Thoracic aorta (tissue), 2 donors: ENCODE results near the gene MYOF. TPM values are rescaled to one million over a fixed set of nuclear protein-coding genes. Genes with fewer than 3 reads are reported as not detected.

Source experiments
- ATAC-seq: fragments of 150-250 bp; one replicate; pipeline ENCODE4 v1.8.0; 2017; ENCODE audit warnings: low read depth; ENCODE audit not compliant: insufficient number of reproducible peaks, low FRiP score
- DNase-seq: peaks from one replicate; pipeline ENCODE4 v3.0.0-alpha.2; 2020; ENCODE audit warnings: low spot score
- H3K27ac ChIP-seq, 2 donors: fragments of 200-600 bp; sonication (generic); 1 replicate in 1 of 2; 2 replicates in 1 of 2; pipeline ENCODE4 v1.5.1; 2016; ENCODE audit warnings: mild to moderate bottlenecking in 2 of 2, moderate library complexity in 2 of 2
- H3K27me3 ChIP-seq: fragments of 200-600 bp; sonication (generic); replicated peaks from 2 replicates; pipeline ENCODE4 v1.6.0; 2016; ENCODE audit warnings: mild to moderate bottlenecking; ENCODE audit not compliant: insufficient read depth
- H3K36me3 ChIP-seq: fragments of 200-600 bp; sonication (generic); one replicate; pipeline ENCODE4 v1.5.1; 2016
- H3K4me1 ChIP-seq, 2 donors: fragments of 200-600 bp; sonication (generic); 1 replicate in 1 of 2; 2 replicates in 1 of 2; pipeline versions ENCODE4 v1.5.1 to v1.6.0; 2016; ENCODE audit warnings: low read depth in 2 of 2, mild to moderate bottlenecking in 1 of 2; ENCODE audit not compliant: control insufficient read depth in 1 of 2
- H3K4me3 ChIP-seq: fragments of 200-600 bp; sonication (generic); 2 replicates; pipeline ENCODE4 v1.5.1; 2016; ENCODE audit warnings: mild to moderate bottlenecking
- H3K9me3 ChIP-seq: fragments of 200-600 bp; sonication (generic); 2 replicates; pipeline ENCODE4 v1.5.1; 2016
- total RNA-seq, 2 donors: library from RNA; depleted of rRNA; stranded (reverse); fragments of >200 nt; gene quantifications; one replicate each; pipeline versions ENCODE4 v1.1.0 to v1.2.3, GENCODE V29; 2016
- TF ChIP-seq, protein P1 (sequence below): fragments of 200-600 bp; sonication (generic); IDR thresholded peaks from one replicate; pipeline ENCODE4 v1.5.1; 2019; ENCODE audit warnings: antibody characterized with exemption

The MYOF gene
- total RNA-seq, 2 donors from 2014 or later: 132 to 138 TPM

DNA sequence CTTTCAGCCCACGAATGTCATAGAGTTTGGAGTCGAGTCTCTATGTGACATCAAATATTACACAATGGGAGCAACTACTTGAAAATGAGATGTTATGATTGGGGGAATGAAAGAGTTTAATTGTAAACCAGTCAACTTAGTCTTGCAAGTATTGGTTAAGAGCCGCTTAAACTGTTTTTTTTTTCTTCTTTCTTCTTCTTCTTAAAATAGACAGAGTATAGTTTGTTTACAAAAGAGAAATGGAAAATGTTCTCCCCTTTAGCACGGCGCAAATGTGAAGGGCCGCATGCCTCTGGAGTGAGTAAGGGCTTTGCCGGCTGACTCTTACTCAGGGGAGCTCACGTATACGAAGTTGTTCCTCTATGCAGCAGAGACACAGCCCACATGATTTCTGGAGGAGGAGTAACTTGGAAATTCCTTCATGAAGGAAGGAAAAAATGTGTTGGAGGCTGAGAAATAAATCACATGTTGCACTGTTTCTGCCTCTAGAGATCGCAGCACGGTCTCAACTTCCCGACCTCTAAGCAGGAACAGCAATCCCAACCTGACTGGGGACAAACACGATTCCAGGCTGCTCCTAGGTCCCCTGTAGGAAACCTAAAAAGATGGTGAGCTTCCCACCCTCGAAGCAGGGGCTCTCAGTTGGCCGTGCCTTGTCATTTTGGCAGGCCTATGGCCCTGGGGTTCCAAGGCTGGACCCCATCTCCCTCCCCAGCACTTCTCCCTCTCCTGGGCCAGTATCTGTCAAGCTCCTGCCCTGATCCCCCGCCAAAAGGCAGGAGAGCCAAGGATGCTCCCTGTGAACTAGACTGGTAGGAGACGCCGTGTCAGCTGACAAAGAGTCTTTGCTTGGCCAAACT lies 44.8 kb downstream of the MYOF start:
- DNase-seq (peak; percentile 81), ATAC-seq (peak; percentile 90)
- Histone ChIP-seq H3K4me3 (peak overlapping the region; percentile 55), H3K9me3 (no peaks in the 10 kb centered on the region), H3K36me3 (no peaks in the 10 kb centered on the region), H3K27ac (peak overlapping the region; percentile 97 to 100), H3K4me1 (peaks cover 67 to 96% of the 10 kb centered on the region in 2 donors), H3K27me3 (no peaks in the 10 kb centered on the region)
- TF ChIP-seq, protein P1, sequence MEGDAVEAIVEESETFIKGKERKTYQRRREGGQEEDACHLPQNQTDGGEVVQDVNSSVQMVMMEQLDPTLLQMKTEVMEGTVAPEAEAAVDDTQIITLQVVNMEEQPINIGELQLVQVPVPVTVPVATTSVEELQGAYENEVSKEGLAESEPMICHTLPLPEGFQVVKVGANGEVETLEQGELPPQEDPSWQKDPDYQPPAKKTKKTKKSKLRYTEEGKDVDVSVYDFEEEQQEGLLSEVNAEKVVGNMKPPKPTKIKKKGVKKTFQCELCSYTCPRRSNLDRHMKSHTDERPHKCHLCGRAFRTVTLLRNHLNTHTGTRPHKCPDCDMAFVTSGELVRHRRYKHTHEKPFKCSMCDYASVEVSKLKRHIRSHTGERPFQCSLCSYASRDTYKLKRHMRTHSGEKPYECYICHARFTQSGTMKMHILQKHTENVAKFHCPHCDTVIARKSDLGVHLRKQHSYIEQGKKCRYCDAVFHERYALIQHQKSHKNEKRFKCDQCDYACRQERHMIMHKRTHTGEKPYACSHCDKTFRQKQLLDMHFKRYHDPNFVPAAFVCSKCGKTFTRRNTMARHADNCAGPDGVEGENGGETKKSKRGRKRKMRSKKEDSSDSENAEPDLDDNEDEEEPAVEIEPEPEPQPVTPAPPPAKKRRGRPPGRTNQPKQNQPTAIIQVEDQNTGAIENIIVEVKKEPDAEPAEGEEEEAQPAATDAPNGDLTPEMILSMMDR: no peak

DNA sequence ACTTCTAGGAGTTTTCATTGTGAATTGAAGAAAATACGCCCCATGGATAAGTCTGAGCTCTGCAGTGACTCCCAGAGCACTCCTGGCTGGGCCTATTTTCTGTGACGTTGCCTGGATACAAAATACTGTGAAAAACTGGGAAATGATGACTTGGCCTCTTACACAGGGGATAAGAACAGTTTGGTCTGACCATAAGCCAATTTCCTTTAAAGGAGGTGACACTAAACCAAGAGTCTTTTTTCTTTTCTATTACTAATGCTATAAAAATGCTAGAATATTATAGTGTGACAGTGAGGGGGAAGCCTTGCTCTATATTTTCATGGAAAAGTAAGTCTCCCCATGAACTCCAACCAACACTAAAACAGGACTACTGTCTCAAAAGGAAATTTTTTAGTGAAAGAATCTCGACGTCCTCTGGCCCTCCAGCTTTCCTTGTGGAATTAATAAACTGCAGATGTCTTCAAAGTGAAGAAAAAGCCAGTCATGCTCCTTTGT lies 45.5 kb downstream of the MYOF start:
- TF ChIP-seq, protein P1: no peak
- peak; percentile 56 for DNase-seq

DNA sequence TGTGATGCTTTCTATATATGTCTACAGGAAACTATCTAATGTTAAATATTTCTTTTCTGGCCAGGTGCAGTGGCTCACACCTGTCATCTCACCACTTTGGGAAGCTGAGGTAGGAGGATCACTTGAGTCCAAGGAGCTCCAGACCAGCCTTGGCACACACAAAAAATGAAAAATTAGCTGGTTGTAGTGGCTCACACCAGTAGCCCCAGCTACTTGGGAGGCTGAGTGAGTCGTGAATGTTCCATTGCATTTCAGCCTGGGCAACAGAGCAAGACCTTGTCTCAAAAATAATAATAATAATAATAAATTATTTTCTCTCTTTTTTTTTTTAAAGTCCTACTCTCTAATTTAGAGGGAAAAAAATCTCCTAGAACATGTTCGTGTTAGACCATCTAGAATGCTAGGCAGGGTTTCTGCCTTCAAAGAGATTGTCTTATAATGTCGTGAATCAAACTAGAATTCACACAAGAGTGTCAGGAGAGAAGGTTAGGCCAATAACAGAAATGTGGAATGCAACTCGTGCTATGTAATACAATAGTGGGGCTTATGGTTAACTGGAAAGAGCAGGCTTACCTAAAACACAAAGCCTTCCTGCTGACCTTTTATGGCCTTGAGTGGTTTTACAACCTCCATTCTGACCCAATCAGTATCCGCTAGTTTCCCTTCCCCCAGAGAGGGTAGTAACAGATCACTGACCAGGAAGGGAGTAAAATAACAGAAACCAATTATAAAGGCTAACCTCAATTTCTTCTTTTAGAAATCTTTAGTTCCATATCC lies 46.3 kb downstream of the MYOF start:
- Histone ChIP-seq H3K27ac (peak overlapping the region; percentile 97 to 100), H3K36me3 (no peaks in the 10 kb centered on the region), H3K4me1 (peaks cover 66 to 95% of the 10 kb centered on the region in 2 donors), H3K4me3 (peak overlapping the region; percentile 31), H3K27me3 (no peaks in the 10 kb centered on the region), H3K9me3 (no peaks in the 10 kb centered on the region)
- peak; percentile 15 for ATAC-seq
- TF ChIP-seq, protein P1: no peak
- no peak for DNase-seq

More for the DNA sequence above, 45.5 kb downstream of the MYOF start:
- Histone ChIP-seq H3K4me1 (peaks cover 69 to 96% of the 10 kb centered on the region in 2 donors), H3K4me3 (peak overlapping the region; percentile 31), H3K27me3 (no peaks in the 10 kb centered on the region), H3K27ac (peak overlapping the region; percentile 97 to 100), H3K9me3 (no peaks in the 10 kb centered on the region), H3K36me3 (no peaks in the 10 kb centered on the region)
- peak; percentile 68 for ATAC-seq

DNA sequence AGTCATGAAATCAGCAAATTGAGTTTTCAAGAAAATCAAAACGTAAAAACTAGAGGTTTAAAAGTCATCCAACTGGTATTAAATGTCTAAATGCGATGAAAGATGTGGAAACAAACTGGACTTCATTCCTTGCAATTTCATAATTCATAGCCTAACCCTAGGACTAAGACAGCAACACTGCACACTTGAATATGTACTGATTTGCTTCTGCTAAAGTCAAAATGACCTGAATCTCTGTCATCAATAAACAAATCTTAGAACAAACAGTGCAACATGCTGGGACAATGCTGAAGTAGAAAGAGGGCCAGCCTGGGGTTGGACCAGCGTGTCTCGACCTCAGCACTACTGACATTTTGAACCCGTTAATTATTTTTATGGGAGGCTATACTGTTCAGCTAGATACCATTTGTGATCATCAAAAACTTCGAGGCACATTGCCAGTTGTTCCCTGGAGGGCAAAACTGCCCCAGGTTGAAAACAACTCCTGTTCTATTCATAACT lies 47.1 kb downstream of the MYOF start:
- Histone ChIP-seq H3K9me3 (no peaks in the 10 kb centered on the region), H3K36me3 (no peaks in the 10 kb centered on the region), H3K27ac (peak overlapping the region; percentile 97 to 100), H3K27me3 (no peaks in the 10 kb centered on the region), H3K4me3 (no peak overlapping the region), H3K4me1 (peaks cover 63 to 87% of the 10 kb centered on the region in 2 donors)
- ATAC-seq: no peak
- no peak for DNase-seq
- TF ChIP-seq, protein P1: no peak

DNA sequence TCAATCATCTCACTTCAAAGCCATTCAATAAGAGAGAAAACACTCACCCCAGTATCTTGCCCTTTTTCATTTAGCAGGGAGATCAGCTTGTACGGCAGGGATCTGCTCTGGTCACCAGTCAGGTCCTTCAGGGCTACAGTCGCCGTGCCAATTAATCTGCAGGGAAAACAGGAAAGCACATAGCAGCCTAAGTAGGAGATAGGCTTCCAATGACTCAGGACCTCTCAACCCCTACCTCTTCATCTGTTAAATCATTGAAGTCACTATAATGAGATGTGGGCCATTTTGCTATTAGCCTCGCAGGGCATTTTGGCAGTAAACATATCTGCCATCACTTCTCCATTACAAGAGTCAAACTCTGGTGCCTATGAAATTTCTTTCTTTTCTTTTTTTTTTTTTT lies 50.8 kb downstream of the MYOF start:
- TF ChIP-seq, protein P1: no peak
- Histone ChIP-seq H3K4me1 (peaks cover 42 to 74% of the 10 kb centered on the region in 2 donors), H3K9me3 (no peaks in the 10 kb centered on the region), H3K27me3 (no peaks in the 10 kb centered on the region), H3K36me3 (no peaks in the 10 kb centered on the region), H3K27ac (peak overlapping the region; percentile 97 to 100), H3K4me3 (no peak overlapping the region)
- ATAC-seq (no peak), DNase-seq (no peak)
